Stimulated activated naive CD4-positive, alpha-beta T cell treated with Interleukin-2 at 50 U/mL for 16 hours (primary cell): Measurements from ENCODE around the gene MAP1B.

ENCODE experiments used
- DNase-seq: peaks from one replicate; lab custom pipeline; 2025; lab: John Stamatoyannopoulos, UW

The MAP1B gene

GRCh38 chr5:72096602-72097188 lies 10.6 kb upstream of the MAP1B start:
- no peak for DNase-seq

GRCh38 chr5:72101828-72102227 lies 5.4 kb upstream of the MAP1B start:
- DNase-seq = no peak

GRCh38 chr5:72106817-72107130 lies 501 bp upstream of the MAP1B start:
- no peak for DNase-seq

GRCh38 chr5:72107901-72108201 lies 576 bp downstream of the MAP1B start:
- no peak for DNase-seq

- DNase-seq = no peak
Observed at GRCh38 chr5:72108202-72109061, 1.2 kb downstream of the MAP1B start.

- no peak for DNase-seq
Observed at GRCh38 chr5:72109062-72109411, 1.8 kb downstream of the MAP1B start.

GRCh38 chr5:72109625-72110024 lies 2.4 kb downstream of the MAP1B start:
- DNase-seq = no peak

GRCh38 chr5:72110394-72111013 lies 3.2 kb downstream of the MAP1B start:
- no peak for DNase-seq

- no peak for DNase-seq
Observed at GRCh38 chr5:72112389-72112788, 5.1 kb downstream of the MAP1B start.

- DNase-seq = no peak
Observed at GRCh38 chr5:72114629-72115028, 7.4 kb downstream of the MAP1B start.

- no peak for DNase-seq
Observed at GRCh38 chr5:72115296-72115695, 8.0 kb downstream of the MAP1B start.

GRCh38 chr5:72117307-72117706 lies 10.0 kb downstream of the MAP1B start:
- DNase-seq = no peak

GRCh38 chr5:72121052-72121779 lies 13.9 kb downstream of the MAP1B start:
- DNase-seq = no peak

- DNase-seq = no peak
Observed at GRCh38 chr5:72121780-72122445, 14.6 kb downstream of the MAP1B start.

- DNase-seq = no peak
Observed at GRCh38 chr5:72122602-72123001, 15.3 kb downstream of the MAP1B start.

GRCh38 chr5:72123764-72124376 lies 16.6 kb downstream of the MAP1B start:
- no peak for DNase-seq

GRCh38 chr5:72125271-72125940 lies 18.1 kb downstream of the MAP1B start:
- no peak for DNase-seq

- DNase-seq = no peak
Observed at GRCh38 chr5:72125941-72126620, 18.8 kb downstream of the MAP1B start.

GRCh38 chr5:72126796-72127195 lies 19.5 kb downstream of the MAP1B start:
- DNase-seq = no peak

- DNase-seq = no peak
Observed at GRCh38 chr5:72129725-72130124, 22.4 kb downstream of the MAP1B start.

GRCh38 chr5:72130351-72130761 lies 23.1 kb downstream of the MAP1B start:
- no peak for DNase-seq
